ENCODE data around the gene VPS52. TPM values are rescaled to one million over a fixed set of nuclear protein-coding genes. Genes with fewer than 3 reads are reported as not detected.
A peak's percentile ranks its signal among the peaks of the same experiment; 100 is the strongest.

VPS52 gene
- total RNA-seq, 1 donor from 2014 or later, result 35.1 TPM

DNA sequence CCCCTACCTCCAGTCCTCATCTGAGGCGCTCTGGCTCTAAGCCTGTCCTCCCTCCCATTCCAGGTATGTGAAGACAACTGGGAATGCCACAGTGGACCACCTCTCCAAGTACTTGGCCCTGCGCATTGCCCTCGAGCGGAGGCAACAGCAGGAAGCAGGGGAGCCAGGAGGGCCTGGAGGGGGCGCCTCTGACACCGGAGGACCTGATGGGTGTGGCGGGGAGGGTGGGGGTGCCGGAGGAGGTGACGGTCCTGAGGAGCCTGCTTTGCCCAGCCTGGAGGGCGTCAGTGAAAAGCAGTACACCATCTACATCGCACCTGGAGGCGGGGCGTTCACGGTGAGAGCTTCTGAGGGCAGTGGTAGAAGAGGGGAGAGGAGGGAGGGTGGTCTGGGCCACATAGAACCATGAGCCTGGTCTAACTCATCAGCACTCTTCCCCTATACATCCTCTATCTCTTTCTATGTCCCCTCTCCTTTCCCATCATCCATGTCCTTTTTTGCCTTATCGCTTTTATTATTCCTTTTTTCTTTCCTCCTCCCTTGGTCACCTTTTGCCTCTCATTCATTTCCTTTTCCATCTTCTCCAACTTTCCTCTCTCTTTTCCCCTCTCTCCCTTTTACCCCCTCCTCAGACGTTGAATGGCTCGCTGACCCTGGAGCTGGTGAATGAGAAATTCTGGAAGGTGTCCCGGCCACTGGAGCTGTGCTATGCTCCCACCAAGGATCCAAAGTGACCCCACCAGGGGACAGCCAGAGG is 59.8 kb downstream of the VPS52 start:
- Histone ChIP-seq H3K4me3 (no peak overlapping the region), H3K9me3 (replicated peaks) (no peaks in the 10 kb centered on the region), H3K36me3 (peaks cover 23% of the 10 kb centered on the region), H3K27me3 (ENCODE audit: low read depth) (no peaks in the 10 kb centered on the region), H3K4me1 (peaks cover 46% of the 10 kb centered on the region), H3K27ac (replicated peaks) (no peak overlapping the region)
- TF ChIP-seq, protein P1, sequence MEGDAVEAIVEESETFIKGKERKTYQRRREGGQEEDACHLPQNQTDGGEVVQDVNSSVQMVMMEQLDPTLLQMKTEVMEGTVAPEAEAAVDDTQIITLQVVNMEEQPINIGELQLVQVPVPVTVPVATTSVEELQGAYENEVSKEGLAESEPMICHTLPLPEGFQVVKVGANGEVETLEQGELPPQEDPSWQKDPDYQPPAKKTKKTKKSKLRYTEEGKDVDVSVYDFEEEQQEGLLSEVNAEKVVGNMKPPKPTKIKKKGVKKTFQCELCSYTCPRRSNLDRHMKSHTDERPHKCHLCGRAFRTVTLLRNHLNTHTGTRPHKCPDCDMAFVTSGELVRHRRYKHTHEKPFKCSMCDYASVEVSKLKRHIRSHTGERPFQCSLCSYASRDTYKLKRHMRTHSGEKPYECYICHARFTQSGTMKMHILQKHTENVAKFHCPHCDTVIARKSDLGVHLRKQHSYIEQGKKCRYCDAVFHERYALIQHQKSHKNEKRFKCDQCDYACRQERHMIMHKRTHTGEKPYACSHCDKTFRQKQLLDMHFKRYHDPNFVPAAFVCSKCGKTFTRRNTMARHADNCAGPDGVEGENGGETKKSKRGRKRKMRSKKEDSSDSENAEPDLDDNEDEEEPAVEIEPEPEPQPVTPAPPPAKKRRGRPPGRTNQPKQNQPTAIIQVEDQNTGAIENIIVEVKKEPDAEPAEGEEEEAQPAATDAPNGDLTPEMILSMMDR (IDR thresholded peaks at IDR 0.05; ENCODE audit: borderline replicate concordance), result no peak
- intact Hi-C loops (cut with micrococcal nuclease), result no loop called here
- DNase-seq, result no peak

DNA sequence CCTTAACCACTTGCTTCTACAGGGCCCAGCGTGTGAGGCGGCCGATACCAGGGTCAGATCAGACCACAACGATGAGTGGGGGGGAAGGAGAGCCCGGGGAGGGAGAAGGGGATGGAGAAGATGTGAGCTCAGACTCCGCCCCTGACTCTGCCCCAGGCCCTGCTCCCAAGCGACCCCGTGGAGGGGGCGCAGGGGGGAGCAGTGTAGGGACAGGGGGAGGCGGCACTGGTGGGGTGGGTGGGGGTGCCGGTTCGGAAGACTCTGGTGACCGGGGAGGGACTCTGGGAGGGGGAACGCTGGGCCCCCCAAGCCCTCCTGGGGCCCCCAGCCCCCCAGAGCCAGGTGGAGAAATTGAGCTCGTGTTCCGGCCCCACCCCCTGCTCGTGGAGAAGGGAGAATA is 60.5 kb downstream of the VPS52 start:
- intact Hi-C loops (cut with micrococcal nuclease), result no loop called here
- no peak overlapping the region for H3K27ac ChIP-seq (replicated peaks)
- H3K27me3 ChIP-seq (ENCODE audit: low read depth), result no peaks in the 10 kb centered on the region
- no peak for DNase-seq
- H3K4me3 ChIP-seq, result no peak overlapping the region
- TF ChIP-seq, protein P1 (IDR thresholded peaks at IDR 0.05; ENCODE audit: borderline replicate concordance), result no peak
- H3K4me1 ChIP-seq, result peaks cover 47% of the 10 kb centered on the region
- no peaks in the 10 kb centered on the region for H3K9me3 ChIP-seq (replicated peaks)
- H3K36me3 ChIP-seq, result peaks cover 23% of the 10 kb centered on the region

DNA sequence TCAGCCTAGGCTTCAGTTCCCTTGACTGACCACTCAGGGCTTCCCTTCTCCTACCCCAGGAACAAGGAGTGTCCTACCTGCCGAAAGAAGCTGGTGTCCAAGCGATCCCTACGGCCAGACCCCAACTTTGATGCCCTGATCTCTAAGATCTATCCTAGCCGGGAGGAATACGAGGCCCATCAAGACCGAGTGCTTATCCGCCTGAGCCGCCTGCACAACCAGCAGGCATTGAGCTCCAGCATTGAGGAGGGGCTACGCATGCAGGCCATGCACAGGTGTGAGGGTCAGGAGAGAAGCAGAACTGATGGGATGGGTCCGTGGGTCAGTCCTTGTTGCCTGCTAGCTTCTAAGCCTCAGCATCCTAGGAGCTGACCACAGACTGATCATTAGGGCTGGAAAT is 61.8 kb downstream of the VPS52 start:
- TF ChIP-seq, protein P1 (IDR thresholded peaks at IDR 0.05; ENCODE audit: borderline replicate concordance), result no peak
- intact Hi-C loops (cut with micrococcal nuclease), result no loop called here
- H3K4me1 ChIP-seq, result peaks cover 54% of the 10 kb centered on the region

DNA sequence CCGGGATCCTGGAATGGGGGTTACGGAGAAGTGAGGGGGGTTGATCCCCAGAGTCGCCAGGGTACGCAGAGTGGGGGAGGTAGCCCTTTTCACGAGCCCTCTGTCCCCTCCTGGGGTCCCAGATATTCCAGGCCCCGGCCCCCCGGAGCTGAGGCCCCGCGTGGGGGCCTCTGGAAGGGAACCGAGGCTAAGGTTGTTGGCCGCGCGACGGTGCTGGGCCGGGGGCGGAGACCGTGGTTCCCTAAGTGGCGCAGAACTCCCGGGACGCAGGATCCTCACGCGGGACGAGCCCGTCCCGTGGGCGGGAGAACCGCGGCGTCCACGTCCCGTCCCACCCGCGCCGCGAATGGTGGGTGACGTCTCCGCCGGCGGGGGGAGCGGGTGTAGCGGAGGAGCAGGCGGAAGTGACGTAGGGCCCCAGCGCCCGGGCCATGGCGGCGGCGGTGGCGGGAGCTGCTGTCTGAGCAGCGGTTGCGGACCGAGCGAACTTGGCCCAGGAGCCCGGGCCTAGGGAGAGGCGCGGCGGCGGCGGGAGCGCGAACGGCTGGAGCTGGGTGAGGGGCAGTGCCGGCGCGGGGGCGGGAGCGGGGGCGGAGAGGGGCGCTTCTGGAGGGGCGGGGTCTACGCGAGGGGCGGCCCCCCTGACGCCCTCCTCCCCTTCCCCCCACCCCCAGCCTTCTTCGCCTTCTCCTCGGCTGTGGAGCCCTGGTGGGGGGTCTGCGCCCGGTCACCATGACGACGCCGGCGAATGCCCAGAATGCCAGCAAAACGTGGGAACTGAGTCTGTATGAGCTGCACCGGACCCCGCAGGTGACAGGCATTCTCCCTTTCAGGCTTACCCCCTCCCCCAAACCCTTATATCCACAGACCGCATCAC is 63.3 kb downstream of the VPS52 start, which contains the start of gene RING1:
Gene RING1 (plus strand): TSS at position 410 of the 877 bp plus-strand sequence. CDS start 323 bp downstream, at position 733.
- Histone ChIP-seq H3K4me3 (peak within 1 kb of the TSS; percentile 83), H3K27ac (replicated peaks) (peak within 1 kb of the TSS; percentile 94), H3K36me3 (peaks cover 30% of the 10 kb centered on the region), H3K27me3 (ENCODE audit: low read depth) (no peaks in the 10 kb centered on the region), H3K4me1 (peaks cover 58% of the 10 kb centered on the region), H3K9me3 (replicated peaks) (no peaks in the 10 kb centered on the region)
- TF ChIP-seq, protein P1 (IDR thresholded peaks at IDR 0.05; ENCODE audit: borderline replicate concordance), result no peak
- peak; percentile 93 for DNase-seq
- intact Hi-C loops (cut with micrococcal nuclease), result no loop called here

More for the DNA sequence above, 61.8 kb downstream of the VPS52 start:
- H3K9me3 ChIP-seq (replicated peaks), result no peaks in the 10 kb centered on the region
- no peaks in the 10 kb centered on the region for H3K27me3 ChIP-seq (ENCODE audit: low read depth)
- peaks cover 23% of the 10 kb centered on the region for H3K36me3 ChIP-seq
- H3K27ac ChIP-seq (replicated peaks), result no peak overlapping the region
- H3K4me3 ChIP-seq, result no peak overlapping the region
- DNase-seq, result no peak

DNA sequence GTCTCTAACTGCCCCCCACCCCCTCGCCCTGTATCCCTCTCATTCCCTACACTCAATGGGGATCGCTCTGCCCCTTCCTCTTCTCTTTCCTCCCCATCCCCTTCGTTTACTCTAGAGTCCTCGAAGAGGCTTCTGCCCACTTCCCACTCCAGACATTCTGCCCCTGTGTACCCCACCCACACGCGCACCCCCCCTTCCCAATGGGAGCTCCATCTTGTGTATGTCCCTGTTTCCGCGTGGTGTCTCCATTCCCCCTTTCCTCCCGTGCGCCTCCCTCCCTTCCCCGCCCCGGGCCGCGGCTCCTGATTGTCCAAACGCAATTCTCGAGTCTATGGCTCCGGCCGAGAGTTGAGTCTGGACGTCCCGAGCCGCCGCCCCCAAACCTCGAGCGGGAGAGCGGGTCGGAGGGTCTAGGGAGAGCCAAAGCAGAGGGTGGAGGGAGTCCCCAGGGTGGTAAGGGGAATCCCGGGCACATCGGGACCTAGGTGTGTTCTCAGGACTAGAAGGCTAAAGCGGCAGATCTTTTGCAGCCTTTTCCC is 64.1 kb downstream of the VPS52 start:
- peak overlapping the region; percentile 94 for H3K27ac ChIP-seq (replicated peaks)
- H3K9me3 ChIP-seq (replicated peaks), result no peaks in the 10 kb centered on the region
- H3K36me3 ChIP-seq, result peaks cover 38% of the 10 kb centered on the region
- peak; percentile 45 for DNase-seq
- TF ChIP-seq, protein P1 (IDR thresholded peaks at IDR 0.05; ENCODE audit: borderline replicate concordance), result no peak
- H3K27me3 ChIP-seq (ENCODE audit: low read depth), result no peaks in the 10 kb centered on the region
- H3K4me1 ChIP-seq, result peaks cover 56% of the 10 kb centered on the region
- intact Hi-C loops (cut with micrococcal nuclease), result no loop called here
- peak overlapping the region; percentile 83 for H3K4me3 ChIP-seq
